GM12891 (cell line): Measurements from ENCODE around the gene EPB41L5.
"Not testable (repeated sequence)": the region's sequence is repeated elsewhere in the genome, so short reads cannot be mapped to it uniquely, and the experiment has no call there.

ENCODE experiments used
- DNase-seq: peaks from one replicate; pipeline ENCODE4 v3.0.0; 2011; ENCODE audit warnings: low spot score; ENCODE audit not compliant: insufficient read length
- FAIRE-seq: peaks from 2 replicates; lab custom pipeline; 2011; peaks lifted over from hg19 to GRCh38; lab: Jason Lieb, UNC
- PAX5 ChIP-seq: IDR thresholded peaks from 2 replicates; pipeline ENCODE4 v1.6.1; 2011; ENCODE audit warnings: low read length, moderate library complexity, mild to moderate bottlenecking; ENCODE audit not compliant: insufficient read depth, severe bottlenecking
- POLR2A ChIP-seq: IDR thresholded peaks from 2 replicates; pipeline ENCODE4 v1.6.1; 2011; ENCODE audit warnings: low read depth, low read length, control low read depth
- POLR2AphosphoS5 ChIP-seq: IDR thresholded peaks from 2 replicates; pipeline ENCODE4 v1.6.1; 2011; ENCODE audit warnings: low read depth, low read length, control low read depth
- POU2F2 ChIP-seq: IDR thresholded peaks from 2 replicates; pipeline ENCODE4 v1.6.1; 2011; ENCODE audit warnings: low read depth, mild to moderate bottlenecking, control low read depth, low read length, moderate library complexity
- SPI1 ChIP-seq: IDR thresholded peaks from 2 replicates; pipeline ENCODE4 v1.6.1; 2011; ENCODE audit warnings: low read depth, low read length, control low read depth
- TAF1 ChIP-seq: IDR thresholded peaks from 2 replicates; pipeline ENCODE4 v1.6.1; 2011; ENCODE audit warnings: low read depth, low read length, control low read depth

Gene EPB41L5

GRCh38 chr2:120155308-120155707 is 142.4 kb downstream of the EPB41L5 start:
- FAIRE-seq (no peak), DNase-seq (no peak)
- TF ChIP-seq POLR2AphosphoS5 (no peak), POLR2A (no peak), SPI1 (no peak), TAF1 (no peak)

GRCh38 chr2:120158658-120159057 is 145.8 kb downstream of the EPB41L5 start:
- not testable (repeated sequence) for DNase-seq, FAIRE-seq

DNA sequence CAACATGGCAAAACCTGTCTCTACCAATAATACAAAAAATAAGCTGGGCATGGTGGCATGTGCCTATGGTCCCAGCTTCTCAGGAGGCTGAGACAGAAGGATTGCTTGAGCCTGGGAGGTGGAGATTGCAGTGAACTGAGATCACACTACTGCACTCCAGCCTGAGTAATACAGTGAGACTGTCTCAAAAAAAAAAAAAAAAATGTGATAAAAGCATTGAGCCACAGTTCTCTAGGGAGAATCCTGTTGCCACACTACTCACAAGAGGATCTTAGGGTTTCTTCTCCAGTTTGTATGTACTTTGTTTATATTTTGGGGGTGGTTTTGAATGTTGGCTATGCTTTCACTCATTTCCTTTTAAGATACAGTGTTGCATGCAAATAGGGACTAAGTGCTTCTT is 148.3 kb downstream of the EPB41L5 start:
- no peak for DNase-seq
- TF ChIP-seq SPI1 (no peak), TAF1 (no peak), POU2F2 (no peak), POLR2AphosphoS5 (no peak), PAX5 (no peak), POLR2A (no peak)
- FAIRE-seq, result no peak

DNA sequence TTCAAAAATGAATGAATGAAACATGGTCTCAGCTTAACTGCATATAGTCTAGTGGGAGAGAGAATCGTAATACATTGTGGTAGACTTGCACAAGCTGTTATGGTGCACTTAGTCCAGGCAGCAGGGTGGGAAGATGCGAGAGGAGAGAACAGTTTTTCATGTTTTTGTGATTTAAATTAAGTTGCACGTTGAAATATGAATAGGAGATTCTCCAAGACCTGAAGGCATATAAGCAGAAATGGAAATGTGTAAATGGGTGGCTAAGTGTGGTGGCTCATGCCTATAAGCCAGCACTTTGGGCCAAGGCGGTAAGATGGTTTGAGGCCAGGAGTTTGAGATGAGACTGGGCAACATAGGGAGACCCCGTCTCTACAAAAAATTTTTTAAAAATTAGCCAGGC is 149.8 kb downstream of the EPB41L5 start:
- FAIRE-seq, result no peak
- TF ChIP-seq TAF1, result no peak
- no peak for TF ChIP-seq POLR2AphosphoS5
- TF ChIP-seq POLR2A, result no peak
- no peak for DNase-seq

GRCh38 chr2:120167272-120167671 is 154.4 kb downstream of the EPB41L5 start:
- TF ChIP-seq POLR2A, result no peak
- no peak for TF ChIP-seq TAF1
- no peak for TF ChIP-seq SPI1
- no peak for TF ChIP-seq POU2F2
- TF ChIP-seq POLR2AphosphoS5, result no peak
- TF ChIP-seq PAX5, result no peak
- FAIRE-seq, result no peak
- no peak for DNase-seq

DNA sequence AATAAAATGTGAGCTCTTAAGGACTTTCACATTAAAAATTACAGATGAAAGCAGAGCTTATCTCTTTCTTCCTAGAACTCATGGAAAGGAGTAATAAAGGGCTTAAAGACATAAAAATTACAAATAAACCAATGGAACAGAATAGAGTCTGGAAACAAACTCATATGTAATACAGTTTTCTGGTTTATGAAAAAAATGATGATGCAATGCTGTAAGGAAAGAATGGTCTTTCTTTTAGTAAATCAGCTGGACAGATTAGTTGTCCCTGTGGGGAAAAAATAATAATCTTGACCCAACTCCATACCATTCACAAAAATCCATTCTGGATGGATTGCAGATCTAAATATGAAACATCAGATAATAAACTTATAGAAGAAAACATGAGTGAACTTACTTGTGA is 156.1 kb downstream of the EPB41L5 start:
- no peak for FAIRE-seq
- no peak for TF ChIP-seq POLR2AphosphoS5
- no peak for TF ChIP-seq POU2F2
- TF ChIP-seq TAF1, result no peak
- no peak for TF ChIP-seq SPI1
- no peak for TF ChIP-seq POLR2A
- TF ChIP-seq PAX5, result no peak

DNA sequence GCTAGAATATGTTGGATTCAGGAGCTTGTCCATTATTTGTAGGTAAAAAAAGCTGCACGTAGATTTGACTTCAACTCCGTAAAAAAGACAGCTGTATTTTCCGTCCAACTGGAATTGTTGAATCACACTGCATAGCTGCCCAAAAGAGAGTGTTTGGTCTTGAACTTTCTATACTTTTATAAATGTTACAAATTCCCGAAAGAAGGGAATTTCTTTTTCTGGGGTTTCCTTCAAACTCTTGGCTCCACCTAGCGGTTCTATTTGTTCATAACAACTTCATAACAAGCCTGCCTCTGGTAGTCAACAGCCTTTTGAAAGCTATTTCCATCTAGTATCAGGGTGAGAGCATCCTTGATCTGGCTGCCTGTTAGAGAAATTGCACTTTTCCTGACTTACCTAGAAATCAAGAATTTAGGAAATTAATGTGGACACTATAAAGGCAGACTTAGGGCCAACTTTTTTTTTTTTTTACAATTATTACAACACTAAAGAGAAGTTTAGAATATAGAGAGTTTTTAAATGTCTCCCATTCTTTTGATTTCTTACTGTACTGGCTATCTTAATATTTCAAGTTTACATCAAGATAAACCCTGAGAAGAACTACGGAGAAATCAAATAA is 162.2 kb downstream of the EPB41L5 start:
- TF ChIP-seq TAF1, result no peak
- no peak for TF ChIP-seq POU2F2
- TF ChIP-seq PAX5, result no peak
- TF ChIP-seq POLR2A, result no peak
- TF ChIP-seq SPI1, result no peak
- no peak for TF ChIP-seq POLR2AphosphoS5
- FAIRE-seq, result no peak
- DNase-seq, result no peak

More for the DNA sequence above, 156.1 kb downstream of the EPB41L5 start:
- no peak for DNase-seq

GRCh38 chr2:120176526-120176925 is 163.6 kb downstream of the EPB41L5 start:
- FAIRE-seq (no peak), DNase-seq (no peak)
- TF ChIP-seq POLR2AphosphoS5 (no peak), SPI1 (no peak), POU2F2 (no peak), TAF1 (no peak), PAX5 (no peak), POLR2A (no peak)

DNA sequence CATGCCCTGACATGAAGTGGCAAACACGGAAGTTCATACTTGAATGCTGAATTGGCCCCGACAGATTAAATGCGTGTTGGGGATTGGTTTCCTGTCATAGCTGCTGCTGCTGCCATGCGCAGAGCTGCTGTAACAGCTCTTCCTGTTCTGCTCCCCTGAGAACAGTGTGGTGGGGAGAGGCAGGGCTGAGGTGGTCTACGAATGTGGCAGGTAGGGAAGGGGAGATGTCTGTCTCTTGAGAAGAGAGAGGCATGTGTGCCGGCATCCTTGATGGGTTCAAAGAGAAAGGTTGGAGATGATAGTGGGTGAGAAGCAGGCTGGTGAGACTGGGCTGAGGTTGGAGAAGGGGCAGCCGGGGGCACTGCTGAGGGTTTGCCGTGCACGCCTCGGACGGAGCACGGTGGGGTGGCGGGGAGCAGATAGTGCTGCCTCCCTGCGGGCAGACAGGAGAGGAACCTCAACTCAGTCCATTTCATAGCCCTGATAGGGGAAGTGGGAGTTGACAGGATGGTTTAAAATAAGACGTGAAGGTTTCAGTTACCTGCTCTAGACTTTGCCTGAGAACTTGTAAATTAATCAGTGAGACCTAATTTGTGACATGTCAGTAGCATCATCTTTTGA is 164.2 kb downstream of the EPB41L5 start:
- peak; percentile 43 for TF ChIP-seq PAX5
- TF ChIP-seq TAF1, result no peak; the same call in 1 of the 2 replicates
- TF ChIP-seq POLR2A, result peak; percentile 89
- peak; percentile 98 for TF ChIP-seq SPI1
- TF ChIP-seq POLR2AphosphoS5, result peak; percentile 81
- TF ChIP-seq POU2F2, result peak; percentile 44

GRCh38 chr2:120177973-120178372 is 165.1 kb downstream of the EPB41L5 start:
- no peak for TF ChIP-seq PAX5
- TF ChIP-seq TAF1, result no peak
- TF ChIP-seq POLR2A, result no peak
- no peak for TF ChIP-seq POU2F2
- TF ChIP-seq POLR2AphosphoS5, result no peak
- FAIRE-seq, result peak; percentile 70
- DNase-seq, result peak; percentile 12

More for the DNA sequence above, 164.2 kb downstream of the EPB41L5 start:
- DNase-seq (peak; percentile 48), FAIRE-seq (peak; percentile 99)

- TF ChIP-seq SPI1 (no peak), POU2F2 (no peak), PAX5 (no peak), POLR2A (no peak), TAF1 (no peak), POLR2AphosphoS5 (no peak)
- DNase-seq (no peak), FAIRE-seq (no peak)
Measured at GRCh38 chr2:120179396-120179795, 166.5 kb downstream of the EPB41L5 start.
